Measurements from ENCODE around the gene GRIK5. TPM values are rescaled to one million over a fixed set of nuclear protein-coding genes. Genes with fewer than 3 reads are reported as not detected.

Gene GRIK5
- total RNA-seq, 4 donors from 2014 or later, result 0.22 to 0.33 TPM; not detected in 2

DNA sequence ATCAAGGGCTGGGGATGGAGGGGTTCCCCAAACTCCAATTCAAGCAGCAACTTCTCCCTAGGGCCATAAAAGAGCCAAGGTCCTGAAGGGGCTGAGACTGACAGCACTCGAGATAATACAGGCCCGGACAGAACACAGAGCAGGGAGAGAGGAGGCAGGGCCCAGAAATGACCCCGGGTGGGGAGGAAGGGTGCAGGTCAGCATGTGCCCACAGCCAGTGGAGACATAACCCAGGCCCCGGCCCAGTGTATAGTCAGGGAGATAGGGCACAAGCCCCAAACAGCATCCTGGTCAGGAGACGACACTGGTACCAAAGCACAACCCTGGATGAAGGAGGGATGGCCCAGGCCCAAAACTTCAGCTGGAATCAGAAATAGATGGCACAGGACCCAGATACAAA is 47.4 kb downstream of the GRIK5 start:
- TF ChIP-seq, protein P1, sequence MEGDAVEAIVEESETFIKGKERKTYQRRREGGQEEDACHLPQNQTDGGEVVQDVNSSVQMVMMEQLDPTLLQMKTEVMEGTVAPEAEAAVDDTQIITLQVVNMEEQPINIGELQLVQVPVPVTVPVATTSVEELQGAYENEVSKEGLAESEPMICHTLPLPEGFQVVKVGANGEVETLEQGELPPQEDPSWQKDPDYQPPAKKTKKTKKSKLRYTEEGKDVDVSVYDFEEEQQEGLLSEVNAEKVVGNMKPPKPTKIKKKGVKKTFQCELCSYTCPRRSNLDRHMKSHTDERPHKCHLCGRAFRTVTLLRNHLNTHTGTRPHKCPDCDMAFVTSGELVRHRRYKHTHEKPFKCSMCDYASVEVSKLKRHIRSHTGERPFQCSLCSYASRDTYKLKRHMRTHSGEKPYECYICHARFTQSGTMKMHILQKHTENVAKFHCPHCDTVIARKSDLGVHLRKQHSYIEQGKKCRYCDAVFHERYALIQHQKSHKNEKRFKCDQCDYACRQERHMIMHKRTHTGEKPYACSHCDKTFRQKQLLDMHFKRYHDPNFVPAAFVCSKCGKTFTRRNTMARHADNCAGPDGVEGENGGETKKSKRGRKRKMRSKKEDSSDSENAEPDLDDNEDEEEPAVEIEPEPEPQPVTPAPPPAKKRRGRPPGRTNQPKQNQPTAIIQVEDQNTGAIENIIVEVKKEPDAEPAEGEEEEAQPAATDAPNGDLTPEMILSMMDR (IDR thresholded peaks at IDR 0.05; ENCODE audit: low read depth), result no peak

DNA sequence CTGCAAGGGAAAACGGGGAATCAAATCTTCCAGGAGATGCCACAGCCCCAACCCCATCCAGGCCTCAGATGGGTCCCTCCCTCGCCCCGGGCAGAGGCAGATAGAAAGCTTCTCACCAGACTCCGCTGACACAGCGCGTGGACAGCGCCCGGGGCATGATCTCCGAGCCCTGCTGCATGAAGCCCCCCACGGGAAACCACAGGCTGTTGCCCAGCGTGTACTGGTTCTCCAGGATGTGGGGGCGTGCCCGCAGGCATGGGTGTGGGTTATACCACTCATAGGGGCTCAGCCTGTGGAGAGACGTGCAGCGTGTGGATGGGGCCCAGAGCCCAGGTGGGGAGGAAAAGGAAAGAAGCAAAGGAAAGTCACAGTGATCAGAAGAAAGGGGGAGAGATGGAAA is 48.8 kb downstream of the GRIK5 start:
- TF ChIP-seq, protein P1 (IDR thresholded peaks at IDR 0.05; ENCODE audit: low read depth), result no peak

DNA sequence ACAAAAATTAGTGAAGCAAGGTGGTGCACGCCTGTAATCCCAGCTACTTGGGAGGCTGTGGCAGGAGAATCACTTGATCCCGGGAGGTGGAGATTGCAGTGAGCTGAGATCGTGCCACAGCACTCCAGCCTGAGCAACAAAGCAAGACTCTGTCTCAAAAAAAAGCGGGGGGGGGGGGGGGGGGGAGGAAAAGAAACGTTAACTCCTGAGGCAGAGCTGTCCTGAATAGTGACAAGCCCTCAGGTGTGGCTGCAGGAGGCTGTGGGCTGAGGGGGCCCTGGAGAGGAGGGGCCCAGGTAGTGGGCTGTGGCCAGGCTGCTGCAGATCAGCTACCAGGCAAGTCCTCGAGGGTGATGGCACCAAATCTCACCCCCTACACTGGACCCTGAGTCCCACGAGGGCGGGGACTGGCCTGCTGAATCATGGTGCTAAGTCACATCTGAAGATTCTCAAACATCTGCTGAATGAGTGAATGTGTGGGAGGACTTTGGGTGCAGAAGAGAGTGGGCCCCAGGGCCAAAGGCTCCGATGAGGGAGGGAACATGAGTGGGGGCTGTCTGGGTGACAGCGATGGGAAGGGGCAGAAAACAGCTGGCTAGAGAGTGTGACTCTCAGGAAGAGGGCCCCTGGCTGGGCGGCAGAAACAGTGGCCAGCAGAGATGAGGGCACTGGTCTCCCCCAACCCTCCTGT is 51.4 kb downstream of the GRIK5 start:
- TF ChIP-seq, protein P1 (IDR thresholded peaks at IDR 0.05; ENCODE audit: low read depth), result no peak

DNA sequence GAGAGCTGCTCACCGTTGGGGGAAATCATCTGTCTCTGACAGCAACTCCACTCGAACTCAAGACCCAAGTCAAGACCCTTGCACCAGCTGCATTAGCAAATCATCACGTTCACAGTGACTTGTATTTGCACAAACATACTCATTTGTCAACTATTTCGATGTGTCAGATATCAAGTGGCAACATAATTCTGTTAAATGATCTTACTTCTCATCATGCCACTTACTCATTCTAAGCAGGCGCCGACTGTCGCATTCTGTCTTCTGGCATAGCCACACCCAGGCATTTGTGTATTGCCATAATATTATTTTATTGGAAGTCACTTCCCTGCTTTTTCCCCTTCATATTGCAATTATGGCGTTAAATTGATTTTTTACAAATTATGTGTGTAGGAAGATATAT is 53.0 kb downstream of the GRIK5 start:
- TF ChIP-seq, protein P1 (IDR thresholded peaks at IDR 0.05; ENCODE audit: low read depth), result no peak

DNA sequence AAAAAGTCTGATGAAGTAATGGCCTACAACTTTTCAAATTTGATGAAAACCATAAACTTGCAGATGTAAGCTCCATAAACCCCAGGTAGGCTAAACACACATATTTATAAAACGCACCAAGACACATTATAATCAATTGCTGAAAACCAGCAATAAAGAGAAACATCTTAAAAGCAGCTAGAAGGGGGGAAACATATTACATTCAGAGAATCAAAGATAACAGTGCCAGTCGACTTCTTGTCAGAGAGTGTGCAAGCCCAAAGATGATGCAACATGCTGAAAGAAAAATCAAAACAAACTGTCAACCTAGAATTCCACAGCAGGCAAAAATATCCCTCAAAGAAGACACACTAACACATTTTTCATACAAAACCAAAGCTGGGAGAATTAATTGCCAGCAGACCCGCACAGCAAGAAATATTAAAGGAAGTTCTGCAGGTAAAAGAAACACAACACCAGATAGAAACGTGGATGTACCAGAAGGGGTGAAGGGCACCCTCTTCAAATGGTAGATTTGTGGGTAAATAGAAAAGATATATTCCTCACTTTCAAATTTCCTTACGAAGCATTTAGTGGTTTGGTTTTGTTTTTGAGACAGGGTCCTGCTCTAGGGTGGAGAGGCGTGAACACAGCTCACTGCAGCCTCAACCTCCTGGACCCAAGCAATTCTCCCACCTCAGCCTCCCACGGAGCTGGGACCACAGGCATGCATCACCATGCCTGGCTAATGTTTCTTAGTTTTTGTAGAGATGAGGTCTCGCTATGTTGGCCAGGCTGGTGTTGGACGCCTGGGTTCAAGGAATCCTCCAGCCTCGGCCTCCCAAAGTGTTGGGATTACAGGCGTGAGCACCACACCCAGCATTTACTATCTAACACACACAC is 59.5 kb downstream of the GRIK5 start:
- TF ChIP-seq, protein P1 (IDR thresholded peaks at IDR 0.05; ENCODE audit: low read depth), result no peak

DNA sequence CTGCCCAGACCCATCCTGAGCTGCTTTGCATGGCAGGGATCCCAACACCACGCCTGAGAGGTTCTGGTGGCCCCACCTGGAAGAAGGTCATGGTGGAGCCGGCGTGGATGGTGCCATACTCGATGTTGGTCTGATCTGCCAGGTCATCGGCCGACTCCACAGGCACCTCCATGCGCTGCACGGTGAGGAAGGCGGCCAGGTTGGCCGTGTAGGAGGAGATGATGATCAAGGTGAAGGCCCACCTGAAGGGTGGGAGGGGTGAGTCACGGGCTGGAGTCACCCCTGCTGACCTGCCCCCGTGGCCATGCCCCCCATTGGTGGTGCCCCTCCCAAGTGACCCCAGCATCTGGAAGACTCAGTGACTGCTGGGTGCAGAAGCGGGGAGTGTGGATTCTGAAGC is 63.4 kb downstream of the GRIK5 start:
- TF ChIP-seq, protein P1 (IDR thresholded peaks at IDR 0.05; ENCODE audit: low read depth), result no peak

DNA sequence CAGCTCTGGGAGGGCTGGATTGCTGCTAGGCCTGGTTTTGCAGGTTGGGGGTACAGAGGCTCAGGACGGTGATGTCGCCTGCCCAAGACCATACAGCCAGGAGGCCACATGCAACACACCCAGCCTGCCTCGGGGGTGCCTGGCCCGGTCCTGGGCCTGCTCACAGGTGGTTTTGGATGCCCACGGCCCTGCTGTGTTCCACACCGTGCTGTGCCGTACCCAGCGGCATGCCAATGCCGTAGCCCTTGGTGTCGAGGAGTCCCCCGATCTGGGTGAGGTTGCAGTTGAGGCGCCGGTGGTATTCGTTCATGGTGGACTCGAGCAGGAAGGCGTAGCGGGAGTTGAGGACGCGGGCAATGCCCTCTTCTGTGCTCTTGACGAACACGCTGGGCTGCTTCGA is 64.5 kb downstream of the GRIK5 start:
- TF ChIP-seq, protein P1 (IDR thresholded peaks at IDR 0.05; ENCODE audit: low read depth), result no peak
